Hepatic stellate cell (primary cell): ENCODE results near the gene NPFFR1.
"Not testable (repeated sequence)": the region's sequence is repeated elsewhere in the genome, so short reads cannot be mapped to it uniquely, and the experiment has no call there.

Experiments
- DNase-seq: peaks from one replicate; pipeline ENCODE4 v3.0.0; 2011; ENCODE audit warnings: low spot score

Gene NPFFR1

DNA sequence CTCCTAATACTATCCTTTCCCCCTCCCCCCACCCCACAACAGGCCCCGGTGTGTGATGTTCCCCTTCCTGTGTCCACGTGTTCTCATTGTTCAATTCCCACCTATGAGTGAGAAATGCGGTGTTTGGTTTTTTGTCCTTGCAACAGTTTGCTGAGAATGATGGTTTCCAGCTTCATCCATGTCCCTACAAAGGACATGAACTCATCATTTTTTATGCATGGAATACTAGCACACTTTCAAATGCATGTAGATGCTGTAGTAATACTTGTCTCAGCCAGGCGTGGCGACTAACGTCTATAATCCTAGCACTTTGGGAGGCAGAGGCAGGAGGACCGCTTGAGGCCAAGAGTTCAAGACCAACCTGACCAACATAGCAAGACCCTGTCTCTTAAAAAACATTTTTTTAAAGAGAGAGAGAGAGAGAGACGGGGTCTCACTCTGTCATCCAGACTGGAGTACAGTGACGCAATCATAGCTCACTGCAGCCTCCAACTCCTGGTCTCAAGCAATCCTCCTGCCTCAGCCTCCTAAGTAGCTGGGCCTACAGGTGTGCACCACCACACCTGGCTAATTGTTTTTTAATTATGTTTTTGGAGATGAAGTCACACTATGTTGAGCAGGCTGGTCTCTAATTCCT is 60.9 kb downstream of the NPFFR1 start:
- DNase-seq: not testable (repeated sequence)

DNA sequence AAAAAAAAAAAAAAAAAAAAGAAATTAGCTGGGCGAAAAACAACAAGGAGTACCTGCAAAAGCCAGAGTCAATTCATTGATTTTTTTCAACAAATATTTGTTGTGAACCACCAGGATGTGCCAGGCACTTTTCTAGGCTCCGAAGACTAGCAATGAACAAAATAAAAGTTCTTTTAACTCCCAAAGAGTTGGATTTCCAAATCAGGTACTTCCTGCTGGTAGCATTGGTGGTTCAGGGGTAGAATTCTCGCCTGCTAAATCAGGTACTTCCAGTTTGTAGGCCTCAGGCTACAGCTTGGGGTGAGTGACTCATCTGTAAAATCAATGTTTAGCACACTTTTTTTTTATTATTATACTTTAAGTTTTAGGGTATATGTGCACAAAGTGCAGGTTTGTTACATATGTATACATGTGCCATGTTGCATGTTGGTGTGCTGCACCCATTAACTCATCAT is 61.4 kb downstream of the NPFFR1 start:
- DNase-seq: no peak

DNA sequence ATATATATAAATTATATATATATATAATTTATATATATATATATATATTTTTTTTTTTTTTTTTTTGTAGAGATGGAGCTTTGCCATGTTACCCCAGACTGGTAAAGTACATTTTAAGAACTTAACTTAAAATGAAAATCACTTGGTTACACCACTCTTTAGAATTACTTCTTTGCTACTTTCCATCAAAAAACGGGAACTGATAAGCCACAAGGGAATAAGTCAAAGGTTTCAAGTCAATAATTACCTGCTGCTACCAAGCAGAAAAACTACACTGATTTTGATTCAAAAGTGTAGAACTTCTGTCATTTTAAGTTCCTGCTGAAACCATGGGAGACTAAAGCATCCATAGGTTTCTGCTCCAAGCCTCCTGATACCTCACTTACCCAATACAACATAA is 62.8 kb downstream of the NPFFR1 start:
- DNase-seq: no peak

DNA sequence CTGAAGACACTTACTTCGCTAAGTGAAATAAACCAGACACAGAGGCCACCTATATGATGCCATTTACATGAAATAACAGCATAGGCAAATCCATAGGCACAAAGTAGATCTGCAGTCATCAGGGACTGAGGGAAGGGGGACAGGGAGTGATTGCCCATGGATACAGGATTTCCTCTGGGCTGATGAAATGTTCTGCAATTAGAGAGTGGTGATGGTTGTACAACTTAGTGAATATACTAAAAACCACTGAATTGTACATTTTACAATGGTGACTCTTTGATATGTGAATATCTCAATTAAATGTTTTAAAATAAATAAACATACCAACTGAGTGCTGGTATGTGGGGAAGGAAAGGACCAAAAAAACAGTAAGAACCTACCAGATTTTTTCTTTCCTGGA is 70.9 kb downstream of the NPFFR1 start:
- DNase-seq: no peak

DNA sequence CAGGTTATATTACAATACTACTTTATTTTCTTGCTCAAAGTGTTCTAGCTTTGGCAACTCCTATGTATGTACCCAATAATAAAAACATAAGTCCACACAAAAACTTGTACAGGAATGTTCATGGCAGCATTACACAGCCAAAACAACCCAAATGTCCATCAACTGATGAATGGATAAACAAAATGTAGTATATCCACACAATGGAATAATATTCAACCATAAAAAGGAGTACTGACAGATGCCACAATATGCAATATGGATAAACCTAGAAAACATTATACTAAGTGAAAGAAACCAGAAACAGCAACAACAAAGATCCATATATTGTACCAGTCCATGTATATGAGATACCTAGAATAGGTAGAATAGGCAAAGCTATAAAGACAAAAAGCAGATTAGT is 71.5 kb downstream of the NPFFR1 start:
- DNase-seq: no peak

DNA sequence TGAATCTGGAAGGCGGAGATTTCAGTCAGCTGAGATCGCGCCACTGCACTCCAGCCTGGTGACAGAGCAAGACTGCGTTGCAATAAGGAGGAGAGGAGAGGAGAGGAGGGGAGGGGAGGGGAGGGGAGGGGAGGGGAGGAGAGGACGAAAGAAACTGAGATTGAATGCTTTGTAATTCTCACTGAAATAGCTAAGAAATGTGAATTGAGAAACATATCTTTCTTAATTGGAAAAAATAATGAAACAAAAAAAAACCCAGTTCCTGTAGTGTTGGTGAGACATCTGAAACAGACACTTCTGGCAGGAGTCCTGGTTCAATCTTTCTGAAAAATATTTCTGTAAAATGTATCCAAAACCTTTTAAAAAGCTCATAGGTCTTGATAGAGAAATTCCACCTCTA is 77.0 kb downstream of the NPFFR1 start:
- no peak for DNase-seq

DNA sequence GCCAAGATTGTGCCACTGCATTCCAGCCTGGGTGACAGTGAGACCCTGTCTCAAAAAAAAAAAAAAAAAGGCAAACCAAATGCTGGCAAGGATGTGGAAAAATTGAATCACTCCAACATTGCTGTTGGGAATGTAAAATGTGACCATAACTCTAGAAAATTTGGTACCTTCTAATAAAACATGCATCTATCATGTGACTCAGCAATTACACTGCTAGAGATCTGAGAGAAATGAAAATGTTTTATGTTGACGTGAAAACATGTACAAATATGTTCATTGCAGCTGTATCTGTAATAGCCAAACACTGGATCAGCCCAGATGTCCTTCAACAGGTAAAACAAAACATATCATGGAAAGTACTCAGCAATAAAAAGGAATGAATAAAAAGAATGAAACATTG is 82.7 kb downstream of the NPFFR1 start:
- DNase-seq: no peak

DNA sequence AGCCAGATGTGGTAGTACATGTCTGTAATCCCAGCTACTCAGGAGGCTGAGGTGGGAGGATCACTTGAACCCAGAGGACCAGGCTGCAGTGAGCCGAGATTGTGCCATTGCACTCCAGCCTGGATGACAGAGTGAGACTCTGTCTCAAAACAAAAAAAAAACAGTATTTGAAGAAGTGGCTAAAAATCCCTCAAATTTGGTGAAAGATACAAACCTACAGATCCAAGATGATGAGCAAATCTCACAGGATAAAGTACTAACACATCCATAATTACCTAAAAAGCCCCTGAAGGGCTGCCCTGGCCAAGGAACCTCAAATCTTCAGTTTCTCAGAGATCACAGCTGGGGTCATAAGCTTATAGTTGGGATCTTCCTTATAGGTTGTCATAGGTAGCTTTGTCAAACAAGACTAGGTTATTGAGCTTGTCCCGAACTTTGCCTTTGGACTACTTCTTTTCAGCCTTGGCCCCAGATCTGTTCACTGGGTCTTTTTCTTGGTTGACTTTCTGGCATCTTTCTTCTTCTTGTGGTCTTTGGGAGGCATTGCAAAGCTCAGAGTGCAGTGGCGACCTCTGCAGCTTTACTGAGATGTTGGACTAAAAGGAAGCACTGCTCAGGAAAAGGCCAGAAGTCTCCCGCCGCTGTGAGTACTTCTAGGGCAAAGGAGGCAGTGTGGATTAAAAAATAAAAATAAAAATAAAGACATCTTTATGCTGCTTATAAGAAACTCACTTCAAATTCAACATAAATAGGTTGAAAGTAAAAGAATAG is 84.9 kb downstream of the NPFFR1 start:
- no peak for DNase-seq
